NCI-H2171 (cell line): ENCODE results near the gene SYT7.

Experiments used
- DNase-seq: peaks from one replicate; lab custom pipeline; 2025; lab: John Stamatoyannopoulos, UW

Gene SYT7

DNA sequence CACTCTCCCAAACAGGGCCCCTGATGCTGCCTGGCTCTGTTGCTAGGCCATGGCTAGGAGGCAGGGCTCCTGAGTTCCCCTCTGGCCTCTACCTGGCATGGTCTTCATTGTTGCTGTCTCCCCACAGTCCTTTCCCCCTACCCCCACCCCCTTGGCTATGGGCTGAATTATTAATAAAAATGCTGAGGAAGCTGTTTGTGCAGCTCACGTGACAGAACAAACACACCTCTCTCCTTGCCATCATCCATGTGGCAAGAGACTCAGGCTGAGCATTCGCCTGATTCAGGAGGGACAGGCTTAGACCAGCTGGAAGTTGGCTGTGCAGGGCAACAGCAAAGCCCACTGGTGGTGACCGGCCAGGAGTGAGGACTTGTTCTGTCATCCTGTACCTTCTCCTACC is 4.2 kb upstream of the SYT7 start:
- no peak for DNase-seq

GRCh38 chr11:61581931-61582330 is 1.1 kb upstream of the SYT7 start:
- no peak for DNase-seq

DNA sequence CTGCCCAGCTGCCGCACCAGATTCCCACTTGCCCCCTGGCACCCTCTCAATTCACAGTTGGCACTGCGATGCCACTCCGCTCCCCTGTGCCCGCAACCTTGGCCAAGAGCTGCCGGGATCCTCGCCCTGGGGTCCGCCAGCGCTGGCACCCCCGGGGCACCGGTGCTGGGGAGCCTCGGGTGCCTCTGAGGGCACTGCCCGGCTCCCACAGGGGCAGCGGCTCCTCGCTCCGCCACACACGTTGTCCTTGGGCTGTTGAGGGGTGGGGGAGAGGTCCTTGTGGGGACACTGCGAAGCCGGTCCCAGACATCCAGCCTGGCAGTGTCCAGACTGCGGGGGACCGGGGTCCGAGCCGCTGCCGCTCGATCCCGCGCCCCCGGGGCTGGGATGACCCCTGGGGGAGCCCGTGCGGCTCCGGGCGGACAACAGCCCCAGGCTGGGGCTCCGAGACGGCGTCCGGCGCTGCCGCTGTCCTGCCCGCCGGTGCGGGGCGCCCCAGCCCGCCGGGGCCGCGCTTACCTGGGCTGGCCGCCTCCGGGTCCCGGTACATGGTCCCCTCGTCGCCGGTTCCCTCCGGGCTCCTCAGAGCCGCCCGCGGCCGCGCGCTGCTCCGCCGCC is 496 bp downstream of the SYT7 start:
- DNase-seq = no peak

DNA sequence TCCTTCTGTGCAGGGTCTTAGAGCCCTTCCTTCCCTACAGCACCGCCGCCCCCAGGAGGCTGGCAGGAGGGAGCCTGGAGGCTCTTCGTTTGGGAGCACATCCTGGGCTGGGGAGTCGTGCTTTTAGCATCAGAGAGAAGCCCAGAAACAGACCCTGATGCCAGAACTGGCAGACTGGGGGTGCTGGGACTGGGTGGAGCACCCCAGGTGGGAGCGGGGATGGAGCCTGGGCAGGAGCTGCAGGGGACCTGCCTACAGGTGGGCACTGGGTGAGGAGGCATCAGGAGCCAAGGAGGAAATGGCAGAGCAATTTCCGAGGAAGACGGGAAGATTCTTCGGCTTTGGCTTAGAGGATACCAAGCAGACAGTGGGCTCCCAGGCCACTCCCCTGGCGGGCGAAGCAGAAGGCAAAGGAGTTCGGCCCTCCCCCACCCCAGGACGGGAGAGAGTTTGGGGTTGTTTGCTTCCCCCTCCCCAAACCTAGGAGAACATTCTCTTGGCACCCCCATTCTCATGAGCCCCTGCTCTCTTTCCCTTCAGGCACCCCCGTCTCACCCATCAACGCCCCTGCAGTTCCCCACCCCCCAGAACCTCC is 1.1 kb downstream of the SYT7 start:
- DNase-seq = no peak

DNA sequence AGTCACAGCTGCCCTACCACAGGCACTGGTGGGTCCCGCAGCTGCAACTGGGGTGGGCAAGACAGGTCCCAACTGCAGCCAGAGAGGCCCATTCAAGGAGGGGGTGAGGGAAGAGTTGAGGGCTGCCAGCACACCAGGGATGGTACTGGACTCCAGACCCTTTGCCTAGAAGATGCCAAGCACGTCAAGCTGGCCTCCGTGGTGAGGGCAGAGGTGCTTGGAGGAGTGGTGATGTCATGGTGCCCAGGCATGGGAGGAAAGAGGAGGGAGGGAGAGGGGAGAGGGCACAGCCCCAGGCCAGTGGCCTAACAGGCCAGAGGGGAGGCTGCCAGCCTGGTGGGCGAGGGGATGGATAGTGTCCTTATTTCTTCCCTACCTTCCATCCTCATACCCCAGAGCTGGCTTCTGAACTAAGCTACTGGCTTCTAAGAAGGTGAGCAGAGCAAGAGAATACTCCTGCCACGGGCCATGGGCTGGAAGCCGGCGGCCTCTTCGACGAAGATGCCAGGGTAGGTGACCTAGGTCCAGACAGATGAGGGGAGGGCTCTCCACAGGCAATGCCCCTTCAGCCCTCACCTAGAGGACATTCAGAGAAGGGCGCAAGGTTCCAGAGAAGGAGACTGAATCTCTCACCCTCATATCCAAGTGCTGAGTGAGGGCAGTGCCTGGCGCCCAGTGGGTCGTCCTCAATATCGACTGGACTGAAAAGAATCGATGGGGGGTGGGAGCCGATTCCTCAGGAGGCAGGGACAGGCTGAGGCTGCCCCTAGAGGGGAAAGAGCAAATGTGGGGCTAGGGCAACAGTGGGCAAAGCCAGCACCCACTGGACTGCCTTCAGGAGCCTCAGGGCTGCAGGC is 1.8 kb downstream of the SYT7 start:
- DNase-seq = no peak

DNA sequence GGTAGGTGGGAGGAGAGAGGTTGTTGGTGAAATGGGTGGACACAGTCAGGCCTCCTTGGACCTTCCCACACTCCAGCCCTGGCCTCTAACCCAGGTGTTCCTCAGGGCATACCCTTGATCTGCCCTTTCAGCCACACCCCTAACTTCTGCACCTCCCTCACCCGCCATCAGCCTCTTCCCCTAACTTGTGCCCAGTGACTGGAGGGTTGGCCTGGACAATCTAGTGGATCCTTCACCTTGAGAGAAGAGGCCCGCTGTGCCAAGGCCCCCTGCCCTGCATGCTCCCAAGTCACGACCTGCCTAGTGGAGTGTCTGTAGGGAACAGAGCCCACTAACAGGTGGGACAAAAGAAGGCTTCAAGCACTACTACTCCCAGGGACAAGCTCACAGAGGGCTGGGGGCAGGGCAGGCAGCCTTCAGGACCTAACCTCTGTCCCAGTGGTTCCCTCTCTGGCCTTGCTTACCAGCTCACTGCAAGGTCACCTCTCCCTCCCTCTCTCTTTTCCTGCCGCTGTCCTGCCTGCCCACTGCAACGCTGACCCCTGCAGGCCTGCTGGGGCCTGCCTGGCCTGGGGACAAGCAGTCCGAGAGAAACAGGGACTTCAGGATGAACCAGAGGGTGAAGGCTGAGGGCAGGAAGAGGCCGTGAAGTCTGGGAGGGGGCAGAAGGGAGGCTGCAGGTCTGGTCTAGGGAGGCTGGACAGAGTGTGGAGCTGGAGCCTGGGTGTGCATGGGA is 3.3 kb downstream of the SYT7 start:
- DNase-seq = no peak

DNA sequence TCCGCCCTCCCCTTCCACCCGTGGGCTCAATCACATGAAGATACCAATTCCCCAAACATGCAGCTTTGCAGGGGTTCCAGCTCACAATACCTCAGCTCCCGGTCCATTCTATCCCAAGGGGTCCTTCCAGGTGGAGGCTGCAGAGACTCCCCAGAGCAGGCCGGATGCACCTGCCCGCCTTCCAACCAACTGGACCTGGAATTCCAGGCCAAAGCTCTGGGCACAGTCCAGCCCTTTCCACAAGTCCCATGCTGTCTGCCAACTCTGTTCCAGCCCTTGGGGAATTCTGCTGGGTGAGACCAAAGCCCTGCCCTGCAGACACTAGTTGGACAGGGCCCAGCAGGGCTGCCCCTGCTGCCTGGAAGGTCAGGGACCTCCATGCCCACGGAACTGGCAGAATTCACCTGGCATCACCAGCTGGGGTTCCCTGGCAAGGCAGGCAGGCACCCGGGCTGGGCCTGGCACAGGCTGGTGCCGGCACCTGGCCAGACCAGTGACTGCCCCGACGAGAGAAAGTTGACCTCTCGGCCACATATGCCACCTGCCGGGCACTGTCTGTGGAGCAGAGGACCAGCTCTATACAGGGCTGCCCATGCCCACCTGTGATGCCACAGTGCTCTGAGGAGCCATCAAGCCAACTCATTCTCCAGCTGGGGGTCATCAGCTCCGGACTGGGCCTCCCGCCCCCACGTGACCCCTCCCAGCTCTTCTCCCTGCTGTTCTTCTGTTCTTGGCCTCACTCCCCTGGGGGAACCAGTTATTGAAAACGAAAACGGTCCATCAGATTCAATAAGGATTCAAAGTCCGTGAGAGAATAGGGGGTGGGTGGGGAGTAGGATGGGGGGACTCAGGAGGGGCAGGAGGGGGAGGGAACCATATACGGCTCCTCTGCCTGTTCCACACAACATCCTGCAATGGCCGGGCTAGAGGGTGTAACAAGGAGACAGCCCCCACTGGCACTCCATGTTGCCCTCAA is 4.7 kb downstream of the SYT7 start:
- DNase-seq = no peak

GRCh38 chr11:61574611-61575010 is 6.3 kb downstream of the SYT7 start:
- no peak for DNase-seq

DNA sequence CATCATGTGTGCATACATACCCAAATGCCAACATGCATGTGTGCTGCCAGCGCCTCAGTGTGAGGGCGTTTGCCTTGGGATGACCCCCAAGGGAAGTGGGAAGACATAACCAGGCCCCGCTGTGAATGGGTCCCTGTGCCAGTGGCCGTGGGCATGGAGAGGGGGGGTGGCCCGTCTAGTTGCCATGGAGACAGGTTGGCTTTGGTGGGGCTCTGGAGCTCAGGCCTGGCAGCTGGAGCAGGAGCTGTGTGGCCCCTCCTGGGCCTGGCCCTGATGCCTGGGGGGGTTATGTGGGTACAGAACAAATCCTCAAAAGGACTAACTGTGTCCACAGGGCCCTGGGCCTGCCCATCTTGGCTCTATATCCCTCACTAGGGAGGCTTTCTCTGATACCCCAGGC is 8.0 kb downstream of the SYT7 start:
- no peak for DNase-seq

GRCh38 chr11:61571869-61572268 is 9.0 kb downstream of the SYT7 start:
- no peak for DNase-seq

- DNase-seq = no peak
These were observed 9.5 kb downstream of the SYT7 start for GRCh38 chr11:61571337-61571736.

DNA sequence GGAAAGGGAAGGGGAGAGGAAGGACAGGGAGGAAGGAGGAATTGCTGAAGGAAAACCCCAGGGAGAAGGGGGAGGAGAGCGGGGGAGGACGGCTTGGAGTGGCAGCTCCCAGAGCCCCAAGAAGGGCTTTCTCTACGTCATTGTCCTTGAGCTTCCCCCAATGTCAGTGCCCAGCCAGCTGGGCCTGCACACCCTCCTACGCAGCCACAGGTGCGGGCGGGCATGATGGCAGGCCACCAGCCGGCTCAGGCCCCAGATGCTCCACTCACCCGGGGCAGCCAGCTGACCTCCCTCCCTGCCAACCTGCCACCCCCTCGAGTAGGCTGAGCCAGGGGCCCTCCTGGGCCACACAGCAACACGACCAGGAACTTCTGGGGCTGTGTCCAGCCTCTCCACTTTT is 11.2 kb downstream of the SYT7 start:
- no peak for DNase-seq

DNA sequence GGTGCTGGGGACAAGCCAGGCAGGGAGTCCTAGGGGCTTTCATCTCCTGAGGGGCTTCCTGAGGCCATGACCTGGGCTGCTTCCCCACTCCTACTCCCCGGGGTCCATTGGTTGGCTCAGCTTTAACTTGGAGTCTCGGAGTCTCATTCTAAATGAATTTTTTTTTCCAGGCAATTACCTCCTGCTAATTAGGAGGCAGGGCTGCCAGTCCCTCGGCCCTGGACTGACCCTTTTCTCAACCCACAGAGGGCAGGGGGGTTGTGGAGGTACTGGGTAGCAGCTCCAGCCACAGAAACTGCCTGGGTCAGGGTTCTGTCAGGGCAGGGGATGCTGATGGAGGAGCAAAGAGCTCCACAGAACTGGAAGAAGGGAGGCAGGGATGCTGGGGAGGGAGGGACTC is 11.9 kb downstream of the SYT7 start:
- DNase-seq = no peak

DNA sequence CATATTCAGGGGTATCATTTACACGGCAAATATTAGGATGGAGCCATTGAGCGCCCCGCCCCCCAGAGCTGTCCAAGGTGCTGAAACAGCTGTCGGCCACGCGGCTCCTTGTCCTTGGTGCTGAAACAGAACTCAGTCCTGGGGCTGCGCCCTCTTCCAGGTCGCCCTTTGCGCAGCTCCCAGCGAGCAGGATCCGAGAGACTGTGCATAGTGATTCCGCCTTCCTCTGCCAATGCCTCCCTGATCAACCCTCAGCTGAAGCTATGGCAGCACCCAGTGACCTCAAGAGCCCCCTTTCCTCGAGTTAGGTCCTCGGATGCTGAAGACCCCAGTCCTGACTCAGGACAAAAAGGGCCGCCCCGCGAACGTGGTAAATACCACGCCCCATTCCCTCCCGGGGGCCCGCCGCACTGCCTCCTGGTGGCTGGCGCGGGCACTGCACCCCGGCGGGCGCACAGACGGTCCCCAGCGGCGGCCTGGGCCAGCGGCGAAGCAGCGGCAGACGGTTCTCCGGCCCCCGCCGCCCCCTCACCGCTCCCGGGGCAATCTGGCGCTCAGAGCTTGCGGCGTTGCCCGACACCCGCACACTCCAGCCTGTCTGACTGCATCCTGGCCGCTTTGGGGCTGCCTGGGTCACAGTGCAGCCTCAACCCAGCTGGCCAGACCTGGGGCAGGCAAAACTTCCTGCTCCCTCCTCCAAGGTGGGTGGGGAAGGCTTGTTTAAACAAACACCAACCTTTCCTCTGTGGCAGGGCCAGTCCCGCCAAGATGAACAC is 13.4 kb downstream of the SYT7 start:
- no peak for DNase-seq

DNA sequence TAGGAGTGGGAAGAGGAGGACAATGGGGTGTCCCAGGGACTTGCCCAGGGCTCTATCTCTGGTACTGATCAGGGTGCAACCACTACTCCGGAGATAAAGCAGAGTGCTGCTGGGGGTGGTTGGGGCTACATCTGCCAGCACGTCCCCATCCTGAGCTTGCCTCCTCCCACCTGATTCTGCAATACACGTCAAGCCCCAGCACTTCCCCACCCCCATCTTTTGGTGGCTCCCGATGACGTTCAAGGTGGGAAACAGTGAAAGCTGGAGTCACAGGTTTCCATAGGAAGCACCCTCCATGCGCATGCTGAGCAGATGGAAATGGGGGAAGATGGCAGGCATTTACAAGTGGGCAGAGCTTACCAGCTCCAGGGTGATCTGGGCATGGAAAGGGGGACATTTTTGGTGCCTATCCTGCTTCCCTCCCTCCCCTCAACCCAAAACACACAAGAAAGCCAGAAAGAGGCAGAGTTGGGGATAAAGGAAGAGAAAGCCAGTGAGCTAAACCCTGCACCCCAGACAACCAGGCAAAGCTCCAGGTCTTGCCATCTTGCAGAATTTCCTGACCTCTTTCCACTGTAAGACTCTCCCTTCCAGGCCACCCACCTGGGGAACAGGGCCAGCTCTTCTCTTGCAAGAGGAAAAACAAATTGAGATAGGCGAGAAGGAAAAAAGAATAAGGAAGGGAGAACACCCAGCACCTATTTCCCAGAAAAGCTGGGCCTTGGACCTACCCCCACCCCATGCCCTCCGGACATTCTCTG is 15.8 kb downstream of the SYT7 start:
- no peak for DNase-seq

GRCh38 chr11:61560751-61561150 is 20.1 kb downstream of the SYT7 start:
- no peak for DNase-seq

DNA sequence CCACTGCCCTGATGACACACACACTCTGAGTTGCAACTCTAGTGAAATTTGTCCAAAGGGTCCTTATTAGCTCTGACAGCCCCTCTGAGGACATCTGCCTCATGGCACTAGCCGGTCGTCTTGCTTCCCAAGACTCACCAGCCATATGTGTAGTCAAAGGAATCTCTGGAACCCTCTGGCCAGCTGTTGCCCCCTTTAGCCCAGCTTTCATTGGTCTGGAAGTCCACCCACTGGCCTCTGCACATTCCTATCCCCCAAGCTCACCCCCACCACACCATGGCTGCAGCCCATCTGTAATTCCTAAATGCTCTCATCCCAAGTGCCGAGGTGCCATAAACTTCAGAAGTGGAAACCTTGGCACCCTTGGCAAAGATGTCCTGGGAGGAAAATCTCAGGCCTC is 24.3 kb downstream of the SYT7 start:
- DNase-seq = no peak

DNA sequence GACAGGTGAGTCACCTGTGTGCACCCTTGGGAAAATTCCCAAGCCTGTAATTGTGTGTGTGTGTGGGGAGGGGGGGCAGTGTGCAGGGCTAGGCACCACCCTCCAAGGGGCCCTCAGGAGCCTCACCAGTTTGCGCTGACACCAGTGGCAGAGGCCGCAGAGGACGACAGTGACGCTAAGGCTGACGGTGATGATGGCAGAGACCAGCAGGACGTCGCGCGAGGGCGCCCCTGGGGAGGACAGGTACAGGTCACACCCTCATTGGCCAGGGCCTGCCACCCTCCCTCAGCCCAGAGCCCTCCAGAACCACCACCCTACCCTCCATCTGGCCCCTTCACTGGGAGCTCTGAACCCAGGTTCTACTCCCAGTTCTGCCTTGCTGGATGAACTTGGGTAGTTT is 24.9 kb downstream of the SYT7 start:
- DNase-seq = no peak

GRCh38 chr11:61555051-61555969 is 25.6 kb downstream of the SYT7 start:
- DNase-seq = no peak
